GM18858 (cell line): ENCODE data around the gene SCGN.

ENCODE experiments used
- ATAC-seq: cut with Tn5 transposase; IDR thresholded peaks from one replicate; pipeline ENCODE4 v1.9.1; 2021; ENCODE audit not compliant: unreplicated experiment

Gene SCGN

GRCh38 chr6:25685251-25685650, 33.2 kb downstream of the SCGN start:
- ATAC-seq = no peak

DNA sequence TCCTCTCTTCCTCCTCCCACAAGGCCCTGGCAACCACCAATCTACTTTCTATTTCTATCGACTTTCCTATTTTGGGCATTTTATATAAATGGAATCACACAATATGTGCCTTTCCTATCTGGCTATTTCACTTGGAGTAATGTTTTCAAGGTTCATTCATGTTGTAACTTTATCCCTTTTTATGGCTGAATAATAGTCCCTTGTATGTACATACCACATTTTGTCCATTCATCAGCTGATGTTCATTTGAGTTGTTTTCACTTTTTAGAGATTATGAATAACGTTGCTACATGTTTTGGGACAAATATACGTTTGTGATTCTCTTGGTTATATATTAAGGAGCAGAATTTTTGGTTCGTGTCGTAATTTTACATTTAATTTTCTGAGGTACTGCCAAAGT, 33.9 kb downstream of the SCGN start:
- no peak for ATAC-seq

GRCh38 chr6:25686856-25687255, 34.8 kb downstream of the SCGN start:
- no peak for ATAC-seq

DNA sequence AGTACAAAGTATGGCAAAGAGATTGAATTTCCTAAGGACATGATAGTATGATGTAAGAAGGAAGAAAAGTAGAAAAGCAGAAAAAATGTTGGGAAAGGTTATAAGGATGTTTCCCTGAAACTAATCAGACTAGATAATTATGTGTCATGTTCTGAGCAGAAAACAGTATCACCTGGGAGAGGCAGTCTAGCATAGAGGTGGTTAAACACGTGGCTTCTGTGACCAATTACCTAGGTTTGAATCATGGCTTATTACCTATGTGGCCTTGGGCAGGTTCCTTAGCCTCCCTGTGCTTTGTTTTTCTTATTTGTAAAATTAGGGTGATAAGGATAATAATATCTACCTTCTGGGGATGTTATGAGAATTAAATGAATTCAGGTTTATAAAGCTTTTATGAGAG, 38.0 kb downstream of the SCGN start:
- ATAC-seq = no peak

GRCh38 chr6:25691894-25692293, 39.9 kb downstream of the SCGN start:
- no peak for ATAC-seq

- no peak for ATAC-seq
These were observed 40.5 kb downstream of the SCGN start for GRCh38 chr6:25692472-25692871.

- ATAC-seq = no peak
These were observed 42.4 kb downstream of the SCGN start for GRCh38 chr6:25694366-25694765.

DNA sequence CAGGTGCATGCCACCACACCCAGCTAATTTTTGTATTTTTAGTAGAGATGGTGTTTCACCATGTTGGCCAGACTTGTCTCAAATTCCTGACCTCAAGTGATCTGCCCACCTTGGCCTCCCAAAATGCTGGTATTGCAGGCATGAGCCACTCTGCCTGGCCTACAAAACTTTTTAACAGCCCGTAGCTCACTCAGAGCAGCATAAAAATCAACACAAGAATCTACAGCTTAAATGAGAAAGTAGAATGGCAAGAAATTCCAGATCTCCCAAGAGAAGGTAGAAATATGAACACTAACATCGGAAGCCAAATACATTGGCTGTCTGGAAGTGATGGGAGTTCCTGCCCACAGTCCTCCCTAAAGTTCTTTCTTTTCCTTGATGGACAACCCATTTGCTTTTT, 43.7 kb downstream of the SCGN start:
- ATAC-seq = no peak

GRCh38 chr6:25697537-25698340, 45.7 kb downstream of the SCGN start:
- ATAC-seq = no peak

GRCh38 chr6:25698631-25699030, 46.6 kb downstream of the SCGN start:
- ATAC-seq = no peak

DNA sequence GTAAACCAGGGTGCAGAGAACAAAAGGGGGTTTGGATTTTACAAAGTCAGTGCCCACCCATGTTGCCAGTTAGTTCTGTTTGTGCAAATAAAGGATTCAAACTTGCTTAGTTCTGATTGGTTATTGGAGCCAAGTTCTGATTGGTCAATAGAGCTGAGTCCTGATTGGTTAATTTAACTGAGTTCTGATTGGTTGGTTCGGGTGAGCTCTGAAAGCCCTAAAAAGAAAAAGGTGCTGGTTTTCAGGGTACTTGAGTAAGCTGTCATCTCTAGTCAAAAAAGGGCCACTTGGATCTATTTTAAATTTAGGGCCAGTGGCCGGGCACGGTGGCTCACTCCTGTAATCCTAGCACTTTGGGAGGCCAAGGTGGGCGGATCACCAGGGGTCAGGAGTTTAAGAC, 47.6 kb downstream of the SCGN start:
- no peak for ATAC-seq

- ATAC-seq = no peak
These were observed 48.7 kb downstream of the SCGN start for GRCh38 chr6:25700761-25701160.

GRCh38 chr6:25701807-25702206, 49.8 kb downstream of the SCGN start:
- ATAC-seq = no peak

GRCh38 chr6:25703005-25703404, 51.0 kb downstream of the SCGN start:
- no peak for ATAC-seq

DNA sequence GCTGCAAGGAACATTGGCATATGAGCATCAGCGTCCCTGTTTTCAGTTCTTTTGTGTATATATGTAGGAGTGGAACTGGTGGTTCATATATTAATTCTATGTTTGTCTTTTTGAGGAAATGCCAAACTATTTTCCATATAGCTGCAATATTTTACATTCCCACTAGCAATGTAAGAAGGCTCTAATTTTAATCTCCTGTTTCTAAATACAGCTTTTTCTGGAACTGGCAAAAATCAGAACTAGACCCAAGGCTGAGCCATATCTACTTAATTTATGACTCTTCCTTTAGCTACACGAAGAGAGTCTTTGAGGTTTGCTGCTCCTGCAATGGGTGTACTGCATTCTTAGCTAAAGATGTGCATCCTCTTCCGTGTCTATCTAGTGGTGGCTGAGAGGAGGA, 52.0 kb downstream of the SCGN start:
- no peak for ATAC-seq

- no peak for ATAC-seq
These were observed 54.4 kb downstream of the SCGN start for GRCh38 chr6:25706314-25707014.

DNA sequence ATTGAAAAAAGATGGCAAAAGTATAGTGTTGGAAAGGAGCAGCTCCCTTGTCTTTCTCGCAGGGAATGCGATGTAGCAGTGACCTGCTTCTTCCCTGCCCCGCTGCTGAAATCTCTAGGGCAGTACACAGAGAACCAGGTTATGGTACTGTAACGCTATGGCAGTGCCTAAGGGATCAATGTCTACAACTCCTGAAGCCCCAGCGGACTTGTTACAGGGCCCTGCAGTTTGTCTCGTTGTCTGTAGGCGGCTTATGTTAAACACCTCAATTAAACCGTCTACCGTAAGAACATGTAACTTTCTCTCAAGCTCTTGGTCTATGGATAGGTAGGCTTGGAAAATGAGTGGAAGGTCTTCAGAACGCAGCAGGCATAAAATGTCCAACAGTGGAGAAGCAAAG, 57.7 kb downstream of the SCGN start:
- ATAC-seq = no peak

GRCh38 chr6:25710287-25710686, 58.3 kb downstream of the SCGN start:
- ATAC-seq = no peak

- no peak for ATAC-seq
These were observed 61.8 kb downstream of the SCGN start for GRCh38 chr6:25713824-25714223.

DNA sequence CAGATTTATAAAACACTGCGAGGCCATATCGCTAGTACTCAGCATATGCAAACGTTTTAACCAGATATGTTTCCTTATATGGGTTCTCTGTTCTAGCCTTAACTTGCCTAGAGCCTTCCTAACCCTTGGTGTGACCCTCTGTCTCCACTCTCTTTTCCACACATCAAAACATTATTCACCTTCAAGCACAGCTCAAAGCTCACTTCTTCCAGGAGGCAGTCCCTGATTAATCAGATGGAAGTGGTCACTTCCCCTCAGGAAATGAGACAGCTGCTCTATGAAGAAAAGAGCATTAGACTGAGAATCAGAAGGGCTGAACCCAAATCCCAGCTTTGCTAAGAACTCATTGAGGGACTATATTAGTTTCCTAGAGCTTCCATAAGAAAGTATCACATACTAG, 62.8 kb downstream of the SCGN start:
- no peak for ATAC-seq

GRCh38 chr6:25715794-25716193, 63.8 kb downstream of the SCGN start:
- ATAC-seq = no peak

- no peak for ATAC-seq
These were observed 66.1 kb downstream of the SCGN start for GRCh38 chr6:25717866-25718740.
